Osteocyte (in vitro differentiated cells): ENCODE measurements around the gene UTF1. TPM values are rescaled to one million over a fixed set of nuclear protein-coding genes. Genes with fewer than 3 reads are reported as not detected.

Source experiments
- DNase-seq: peaks from one replicate; pipeline ENCODE4 v3.0.0; 2021; ENCODE audit warnings: mixed read lengths; ENCODE audit not compliant: unreplicated experiment; ENCODE audit errors: extremely low spot score
- H3K27ac Mint-ChIP-seq: one replicate; pipeline ENCODE4 v1.8.0; 2021; ENCODE audit warnings: mild to moderate bottlenecking, mixed read lengths; ENCODE audit not compliant: unreplicated experiment
- H3K27me3 Mint-ChIP-seq: one replicate; pipeline ENCODE4 v1.8.0; 2021; ENCODE audit warnings: mixed read lengths; ENCODE audit not compliant: unreplicated experiment
- H3K36me3 Mint-ChIP-seq: one replicate; pipeline ENCODE4 v1.8.0; 2021; ENCODE audit warnings: mixed read lengths; ENCODE audit not compliant: unreplicated experiment
- H3K4me1 Mint-ChIP-seq: one replicate; pipeline ENCODE4 v1.8.0; 2021; ENCODE audit warnings: mixed read lengths; ENCODE audit not compliant: unreplicated experiment
- H3K4me3 Mint-ChIP-seq: one replicate; pipeline ENCODE4 v1.8.0; 2021; ENCODE audit warnings: mild to moderate bottlenecking, moderate library complexity, mixed read lengths; ENCODE audit not compliant: unreplicated experiment
- H3K9me3 Mint-ChIP-seq: one replicate; pipeline ENCODE4 v1.8.0; 2021; ENCODE audit warnings: mixed read lengths; ENCODE audit not compliant: unreplicated experiment
- total RNA-seq: library from RNA; stranded (reverse); gene quantifications from 2 replicates; pipeline ENCODE4 v1.2.1, GENCODE V29; 2021
- TF ChIP-seq, protein P1 (sequence below): fragments of 200-600 bp; sonication (generic); IDR thresholded peaks from 2 replicates; pipeline ENCODE4 v1.5.0; 2021; ENCODE audit warnings: antibody characterized with exemption, mild to moderate bottlenecking, moderate library complexity

UTF1 gene
- total RNA-seq, 1 donor from 2014 or later = not detected

DNA sequence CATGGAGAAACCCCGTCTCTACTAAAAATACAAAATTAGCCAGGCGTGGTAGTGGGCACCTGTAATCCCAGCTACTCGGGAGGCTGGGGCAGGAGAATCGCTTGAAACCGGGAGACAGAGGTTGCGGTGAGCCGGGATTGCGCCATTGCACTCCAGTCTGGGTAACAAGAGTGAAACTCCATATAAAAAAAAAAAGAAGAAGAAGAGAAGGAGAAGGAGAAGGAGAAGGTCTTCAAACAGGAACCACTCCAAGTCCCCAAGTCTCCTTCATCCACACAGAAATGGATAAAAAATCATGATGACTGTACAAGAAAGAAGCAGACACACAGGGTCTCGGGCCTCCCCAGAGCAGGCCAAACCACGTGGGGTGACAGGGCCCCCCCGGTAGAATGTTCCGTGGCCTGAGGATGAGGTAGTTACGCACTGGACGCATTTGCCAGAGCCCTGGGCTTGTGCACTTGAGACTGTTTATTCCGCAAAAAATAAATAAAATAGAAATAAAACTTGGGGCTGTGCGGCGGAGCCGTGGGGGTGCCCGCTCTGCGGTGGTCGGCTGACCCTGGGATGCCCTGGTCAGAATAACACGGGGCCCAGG, 23.4 kb downstream of the UTF1 start:
- peaks cover 4% of the 10 kb centered on the region for H3K4me1 Mint-ChIP-seq
- TF ChIP-seq, protein P1, sequence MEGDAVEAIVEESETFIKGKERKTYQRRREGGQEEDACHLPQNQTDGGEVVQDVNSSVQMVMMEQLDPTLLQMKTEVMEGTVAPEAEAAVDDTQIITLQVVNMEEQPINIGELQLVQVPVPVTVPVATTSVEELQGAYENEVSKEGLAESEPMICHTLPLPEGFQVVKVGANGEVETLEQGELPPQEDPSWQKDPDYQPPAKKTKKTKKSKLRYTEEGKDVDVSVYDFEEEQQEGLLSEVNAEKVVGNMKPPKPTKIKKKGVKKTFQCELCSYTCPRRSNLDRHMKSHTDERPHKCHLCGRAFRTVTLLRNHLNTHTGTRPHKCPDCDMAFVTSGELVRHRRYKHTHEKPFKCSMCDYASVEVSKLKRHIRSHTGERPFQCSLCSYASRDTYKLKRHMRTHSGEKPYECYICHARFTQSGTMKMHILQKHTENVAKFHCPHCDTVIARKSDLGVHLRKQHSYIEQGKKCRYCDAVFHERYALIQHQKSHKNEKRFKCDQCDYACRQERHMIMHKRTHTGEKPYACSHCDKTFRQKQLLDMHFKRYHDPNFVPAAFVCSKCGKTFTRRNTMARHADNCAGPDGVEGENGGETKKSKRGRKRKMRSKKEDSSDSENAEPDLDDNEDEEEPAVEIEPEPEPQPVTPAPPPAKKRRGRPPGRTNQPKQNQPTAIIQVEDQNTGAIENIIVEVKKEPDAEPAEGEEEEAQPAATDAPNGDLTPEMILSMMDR = no peak
- no peaks in the 10 kb centered on the region for H3K9me3 Mint-ChIP-seq
- H3K36me3 Mint-ChIP-seq = no peaks in the 10 kb centered on the region
- no peak overlapping the region for H3K27ac Mint-ChIP-seq
- DNase-seq = no peak
- no peak overlapping the region for H3K4me3 Mint-ChIP-seq
- H3K27me3 Mint-ChIP-seq = peaks cover 15% of the 10 kb centered on the region

GRCh38 chr10:133254421-133255120, 24.6 kb downstream of the UTF1 start:
- Mint-ChIP-seq H3K27ac (no peak overlapping the region), H3K9me3 (no peaks in the 10 kb centered on the region)
- TF ChIP-seq, protein P1 = no peak

DNA sequence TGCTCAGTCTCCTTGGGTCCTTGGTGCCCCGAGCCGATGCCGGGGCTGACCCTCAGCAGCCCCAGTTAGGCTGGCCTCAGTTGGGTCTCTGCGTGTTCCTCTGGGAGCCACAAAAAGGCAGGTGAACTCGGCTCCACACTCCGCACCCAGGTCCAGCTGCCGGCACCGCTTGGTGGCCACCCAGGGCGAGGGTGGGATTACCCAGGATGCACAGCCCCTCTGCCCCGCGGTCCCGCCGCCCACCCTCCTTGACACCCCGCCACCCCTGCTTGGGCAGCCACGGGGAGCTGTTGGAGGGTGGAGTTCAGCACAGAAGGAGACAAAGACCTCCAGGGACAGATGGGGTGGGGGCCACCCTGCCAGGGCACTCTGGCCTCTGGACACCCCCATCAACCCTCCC, 25.3 kb downstream of the UTF1 start:
- no peak overlapping the region for H3K4me3 Mint-ChIP-seq
- peaks cover 18% of the 10 kb centered on the region for H3K4me1 Mint-ChIP-seq
- TF ChIP-seq, protein P1 = no peak
- H3K9me3 Mint-ChIP-seq = no peaks in the 10 kb centered on the region
- H3K36me3 Mint-ChIP-seq = no peaks in the 10 kb centered on the region
- no peak for DNase-seq
- no peak overlapping the region for H3K27ac Mint-ChIP-seq
- peaks cover 7% of the 10 kb centered on the region for H3K27me3 Mint-ChIP-seq

More at GRCh38 chr10:133254421-133255120, 24.6 kb downstream of the UTF1 start:
- DNase-seq = no peak
- H3K4me1 Mint-ChIP-seq = peaks cover 11% of the 10 kb centered on the region
- no peak overlapping the region for H3K4me3 Mint-ChIP-seq
- no peaks in the 10 kb centered on the region for H3K36me3 Mint-ChIP-seq
- peaks cover 11% of the 10 kb centered on the region for H3K27me3 Mint-ChIP-seq

- TF ChIP-seq, protein P1 = peak; percentile 26
- Mint-ChIP-seq H3K4me3 (no peak overlapping the region), H3K27me3 (peaks cover 2% of the 10 kb centered on the region), H3K36me3 (no peaks in the 10 kb centered on the region), H3K27ac (no peak overlapping the region), H3K9me3 (no peaks in the 10 kb centered on the region), H3K4me1 (peaks cover 30% of the 10 kb centered on the region)
- DNase-seq = no peak
Observed at GRCh38 chr10:133257489-133258065, 27.6 kb downstream of the UTF1 start.
